Neural cell (in vitro differentiated cells): Measurements from ENCODE around the gene SAMD10. TPM values are rescaled to one million over a fixed set of nuclear protein-coding genes. Genes with fewer than 3 reads are reported as not detected.

Experiments
- H2AFZ ChIP-seq: fragments of 200-600, 300-800 bp; sonication (generic), shearing (Covaris generic); 2 replicates; pipeline ENCODE4 v1.6.0; 2014; ENCODE audit warnings: low read depth, mild to moderate bottlenecking, antibody characterized with exemption, low read length, moderate library complexity
- H3F3A ChIP-seq: fragments of 200-600 bp; shearing (Covaris generic); 2 replicates; pipeline ENCODE4 v1.6.1; 2016; ENCODE audit warnings: mild to moderate bottlenecking, moderate library complexity, mixed read lengths, antibody characterized with exemption, low read length; ENCODE audit not compliant: insufficient read depth, poor library complexity, severe bottlenecking
- H3K27ac ChIP-seq: fragments of 200-600, 300-800 bp; sonication (generic), shearing (Covaris generic); 2 replicates; pipeline ENCODE4 v1.5.1; 2014; ENCODE audit warnings: mild to moderate bottlenecking, low read length, moderate library complexity
- H3K27me3 ChIP-seq: fragments of 300-800, 200-600 bp; sonication (generic), shearing (Covaris generic); 2 replicates; pipeline ENCODE4 v1.6.0; 2014; ENCODE audit warnings: mild to moderate bottlenecking, low read depth, low read length, moderate library complexity; ENCODE audit not compliant: insufficient read depth
- H3K36me3 ChIP-seq: fragments of 300-800, 200-600 bp; sonication (generic), shearing (Covaris generic); 2 replicates; pipeline ENCODE4 v1.5.1; 2014; ENCODE audit warnings: mild to moderate bottlenecking, antibody characterized with exemption, low read length, moderate library complexity; ENCODE audit not compliant: insufficient read depth
- H3K4me2 ChIP-seq: fragments of 300-800, 200-600 bp; sonication (generic), shearing (Covaris generic); 2 replicates; pipeline ENCODE4 v1.6.0; 2014; ENCODE audit warnings: mild to moderate bottlenecking, low read length
- H3K4me3 ChIP-seq: fragments of 300-800, 200-600 bp; sonication (generic), shearing (Covaris generic); 2 replicates; pipeline ENCODE4 v1.5.1; 2014; ENCODE audit warnings: mild to moderate bottlenecking, low read length, moderate library complexity
- H3K79me2 ChIP-seq: fragments of 200-600 bp; shearing (Covaris generic); replicated peaks from 2 replicates; pipeline ENCODE4 v1.6.0; 2014; ENCODE audit warnings: mild to moderate bottlenecking, low read length, moderate library complexity; ENCODE audit not compliant: insufficient read depth
- H3K9ac ChIP-seq: fragments of 300-800, 200-600 bp; sonication (generic), shearing (Covaris generic); 2 replicates; pipeline ENCODE4 v1.6.1; 2016; ENCODE audit warnings: mild to moderate bottlenecking, low read length, mixed read lengths
- H3K9me2 ChIP-seq: fragments of 200-600 bp; shearing (Covaris generic); 2 replicates; pipeline ENCODE4 v1.6.1; 2016; ENCODE audit warnings: mild to moderate bottlenecking, low read length, mixed read lengths; ENCODE audit not compliant: insufficient read depth
- H3K9me3 ChIP-seq: fragments of 200-600, 300-800 bp; sonication (generic), shearing (Covaris generic); 2 replicates; pipeline ENCODE4 v1.6.1; 2016; ENCODE audit warnings: mild to moderate bottlenecking, mixed run types, low read length, moderate library complexity, mixed read lengths
- H4K20me1 ChIP-seq: fragments of 200-600 bp; shearing (Covaris generic); 2 replicates; pipeline ENCODE4 v1.6.1; 2016; ENCODE audit warnings: mild to moderate bottlenecking, mixed run types; ENCODE audit not compliant: insufficient read depth
- CTCF ChIP-seq: fragments of 450-650 bp; IDR thresholded peaks from 2 replicates; pipeline ENCODE4 v1.5.1; 2014; ENCODE audit warnings: antibody characterized with exemption, mild to moderate bottlenecking, moderate library complexity; ENCODE audit not compliant: poor library complexity, severe bottlenecking
- EP300 ChIP-seq: fragments of 450-650 bp; conservative IDR thresholded peaks from 2 replicates; pipeline ENCODE4 v1.6.1; 2014; ENCODE audit warnings: antibody characterized with exemption, mild to moderate bottlenecking, moderate library complexity; ENCODE audit not compliant: poor library complexity, severe bottlenecking
- EZH2 ChIP-seq: fragments of 200-600, 300-800 bp; shearing (Covaris generic), sonication (generic); IDR thresholded peaks from 2 replicates; pipeline ENCODE4 v1.6.1; 2014; ENCODE audit warnings: antibody characterized with exemption, low read length, borderline replicate concordance, mild to moderate bottlenecking; ENCODE audit not compliant: insufficient read depth, poor library complexity, severe bottlenecking
- MXI1 ChIP-seq: fragments of 450-650 bp; conservative IDR thresholded peaks from 2 replicates; pipeline ENCODE4 v1.6.1; 2014; ENCODE audit warnings: antibody characterized with exemption, mild to moderate bottlenecking; ENCODE audit not compliant: poor library complexity, severe bottlenecking
- POLR2AphosphoS5 ChIP-seq: IDR thresholded peaks from 2 replicates; pipeline ENCODE4 v1.6.1; 2012
- RAD21 ChIP-seq: fragments of 450-650 bp; conservative IDR thresholded peaks from 2 replicates; pipeline ENCODE4 v1.6.1; 2014; ENCODE audit warnings: antibody characterized with exemption, mild to moderate bottlenecking, moderate library complexity
- REST ChIP-seq: IDR thresholded peaks from 2 replicates; pipeline ENCODE4 v1.6.1; 2012; ENCODE audit warnings: borderline replicate concordance
- SMC3 ChIP-seq: fragments of 450-650 bp; conservative IDR thresholded peaks from 2 replicates; pipeline ENCODE4 v1.6.1; 2014; ENCODE audit warnings: antibody characterized with exemption, mild to moderate bottlenecking, moderate library complexity; ENCODE audit not compliant: poor library complexity
- TAF1 ChIP-seq: IDR thresholded peaks from 2 replicates; pipeline ENCODE4 v1.6.1; 2012; ENCODE audit warnings: low read depth
- polyA plus RNA-seq: library from polyadenylated mRNA; depleted of rRNA; stranded (reverse); fragments of >200 nt; gene quantifications from 2 replicates; pipeline ENCODE4 v1.2.3, GENCODE V29; 2014

SAMD10 gene
- polyA plus RNA-seq, 1 donor from 2014 or later = 23.3 TPM

- no peaks in the 10 kb centered on the region for H3K9me3 ChIP-seq
- H3K27ac ChIP-seq = no peak overlapping the region
- H2AFZ ChIP-seq = no peak overlapping the region
- H3K79me2 ChIP-seq = peaks cover 36% of the 10 kb centered on the region
- no peak overlapping the region for H3K4me3 ChIP-seq
- no peaks in the 10 kb centered on the region for H3K9me2 ChIP-seq
- H3K9ac ChIP-seq = no peak overlapping the region
- TF ChIP-seq CTCF (no peak), EZH2 (no peak), EP300 (no peak), MXI1 (no peak), POLR2AphosphoS5 (no peak), REST (no peak), TAF1 (no peak), SMC3 (no peak), RAD21 (no peak)
- no peaks in the 10 kb centered on the region for H3K27me3 ChIP-seq
- no peaks in the 10 kb centered on the region for H4K20me1 ChIP-seq
- no peaks in the 10 kb centered on the region for H3K36me3 ChIP-seq
- H3K4me2 ChIP-seq = no peak overlapping the region
- no peaks in the 10 kb centered on the region for H3F3A ChIP-seq
These were observed 32.3 kb downstream of the SAMD10 start for GRCh38 chr20:63946986-63947637.

GRCh38 chr20:63945921-63946920 is 33.2 kb downstream of the SAMD10 start:
- no peak overlapping the region for H3K9ac ChIP-seq
- no peaks in the 10 kb centered on the region for H4K20me1 ChIP-seq
- no peaks in the 10 kb centered on the region for H3K27me3 ChIP-seq
- H3K9me3 ChIP-seq = no peaks in the 10 kb centered on the region
- no peak for TF ChIP-seq EZH2
- peaks cover 29% of the 10 kb centered on the region for H3K79me2 ChIP-seq
- no peak overlapping the region for H3K27ac ChIP-seq
- H3K9me2 ChIP-seq = no peaks in the 10 kb centered on the region
- H3K4me2 ChIP-seq = no peak overlapping the region
- no peak overlapping the region for H2AFZ ChIP-seq
- H3K4me3 ChIP-seq = no peak overlapping the region
- H3F3A ChIP-seq = no peaks in the 10 kb centered on the region
- H3K36me3 ChIP-seq = no peaks in the 10 kb centered on the region
